GM10847 (cell line): Measurements from ENCODE around the gene FBLL1.

Experiments used
- POLR2A ChIP-seq: IDR thresholded peaks from 2 replicates; pipeline ENCODE4 v1.6.1; 2011; ENCODE audit not compliant: insufficient read length; ENCODE audit errors: extremely low read depth

FBLL1 gene

GRCh38 chr5:168578538-168579487 is 49.7 kb downstream of the FBLL1 start, which contains the start of gene PANK3:
PANK3 (minus strand) TSS chr5:168579368; CDS start chr5:168579283, 85 bp downstream.
- TF ChIP-seq POLR2A, result peak; percentile 76

GRCh38 chr5:168579488-168580226 is 50.6 kb downstream of the FBLL1 start:
- peak; percentile 78 for TF ChIP-seq POLR2A

GRCh38 chr5:168580227-168580508 is 51.1 kb downstream of the FBLL1 start:
- no peak for TF ChIP-seq POLR2A
